ENCODE data around the gene KRTAP26-1.

The KRTAP26-1 gene

DNA sequence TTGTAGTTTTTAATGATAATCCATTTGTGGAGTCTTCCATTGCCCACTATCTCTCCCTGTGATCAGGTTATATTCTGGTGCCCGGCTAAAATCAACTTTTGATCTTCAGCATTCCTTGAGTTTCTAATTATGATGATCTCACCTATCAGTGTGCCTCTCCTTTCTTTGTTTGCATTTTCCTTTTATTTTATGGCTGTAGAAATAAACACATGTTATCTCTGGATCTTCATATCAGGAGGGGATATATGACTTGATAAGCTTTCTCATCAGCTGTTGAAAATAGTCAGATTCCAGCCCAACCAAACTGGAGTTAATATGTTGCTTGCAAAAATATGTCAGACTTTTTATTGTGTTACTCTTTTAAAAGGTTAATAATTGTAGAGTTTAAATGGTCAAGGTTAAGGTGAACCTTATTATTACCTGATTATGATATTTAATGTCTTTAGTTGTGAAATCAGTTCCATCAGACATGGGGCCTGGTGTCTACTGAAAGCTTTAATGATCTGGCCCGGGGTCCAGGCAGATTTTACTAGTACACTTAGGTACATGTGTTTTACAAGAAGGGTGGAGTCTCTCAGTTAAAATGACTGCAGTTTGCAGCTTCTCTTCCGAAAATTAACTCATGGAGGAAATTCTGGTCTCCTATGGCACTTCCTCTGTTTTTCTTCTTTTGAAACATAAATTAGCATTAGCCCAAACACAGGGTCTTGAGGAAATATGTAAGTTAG is 50.1 kb downstream of the KRTAP26-1 start:
- DNase-seq: no peak

Measured in NCI-H2029 (cell line).